Sigmoid colon (tissue), 7 donors: ENCODE data around the gene MITF. TPM values are rescaled to one million over a fixed set of nuclear protein-coding genes. Genes with fewer than 3 reads are reported as not detected.

Experiments
- DNase-seq: peaks from one replicate; pipeline ENCODE4 v3.0.0-alpha.2; 2019
- H3K27ac ChIP-seq, 4 donors: fragments of 200-600 bp; sonication (generic); one replicate each; pipeline ENCODE4 v1.5.1; 2016 to 2019; ENCODE audit warnings: mild to moderate bottlenecking in 1 of 4
- H3K27me3 ChIP-seq, 3 donors: fragments of 200-600 bp; sonication (generic); one replicate each; pipeline ENCODE4 v1.5.1; 2019; ENCODE audit warnings: mild to moderate bottlenecking in 1 of 3
- H3K36me3 ChIP-seq, 4 donors: fragments of 200-600 bp; sonication (generic); one replicate each; pipeline ENCODE4 v1.5.1; 2016 to 2019
- H3K4me1 ChIP-seq, 4 donors: fragments of 200-600 bp; sonication (generic); one replicate each; pipeline ENCODE4 v1.5.1; 2017 to 2019
- H3K4me3 ChIP-seq, 4 donors: fragments of 200-600 bp; sonication (generic); one replicate each; pipeline ENCODE4 v1.5.1; 2017 to 2019; ENCODE audit warnings: mild to moderate bottlenecking in 2 of 4, moderate library complexity in 1 of 4
- H3K9me3 ChIP-seq, 4 donors: fragments of 200-600 bp in 3 of 4; sonication (generic) in 3 of 4; one replicate each; pipeline versions ENCODE4 v1.5.1 to v1.6.1; 2013 to 2019
- CTCF ChIP-seq, 4 experiments: fragments of 450-650 bp in 3 of 4; fragments of 200-600 bp in 1 of 4; IDR thresholded peaks; one replicate each; pipeline ENCODE4 v1.5.1; 2016 to 2019; ENCODE audit warnings: antibody characterized with exemption in 4 of 4, mild to moderate bottlenecking in 3 of 4, moderate library complexity in 2 of 4
- EP300 ChIP-seq, 4 donors: sonication (generic); formaldehyde crosslinking; IDR thresholded peaks; one replicate each; pipeline ENCODE4 v1.6.1; 2017; ENCODE audit warnings: antibody characterized with exemption in 4 of 4
- POLR2A ChIP-seq, 2 donors: fragments of 450-650 bp; IDR thresholded peaks; one replicate each; pipeline ENCODE4 v1.6.1; 2016; ENCODE audit warnings: antibody characterized with exemption in 2 of 2, mild to moderate bottlenecking in 2 of 2, moderate library complexity in 2 of 2
- POLR2AphosphoS5 ChIP-seq, 4 donors: sonication (generic); formaldehyde crosslinking; IDR thresholded peaks; one replicate each; pipeline ENCODE4 v1.6.1; 2017; ENCODE audit warnings: antibody characterized with exemption in 4 of 4
- WGBS, 2 donors: extraction: QIAGEN DNeasy Blood & Tissue Kit; methylation state at CpG; one replicate each; pipeline ENCODE4 v1.1.7; 2013; 5-methylcytosine and 5-hydroxymethylcytosine counted together
- intact Hi-C: fragments of 100-400 bp; cut with DNase I; formaldehyde crosslinking; loops from one replicate; pipeline ENCODE4 v1.15.1; 2023
- polyA plus RNA-seq, 3 donors: library from polyadenylated mRNA; stranded (reverse); fragments of 200-250 nt; gene quantifications; one replicate each; pipeline ENCODE4 v1.2.3, GENCODE V29; 2013
- total RNA-seq, 4 donors: library from RNA; depleted of rRNA; stranded (reverse); fragments of >200 nt; gene quantifications; one replicate each; pipeline ENCODE4 v1.1.0, GENCODE V29; 2016
- donor health status: healthy with polysubstance abuse.
- donor health status: Bipolar disorder and iron deficiency.
- donor health status: healthy.

The MITF gene
- total and polyA plus RNA-seq, 7 donors, result 2.1 to 73.2 (median 65.4) TPM

GRCh38 chr3:69961706-69962439 lies 222.6 kb downstream of the MITF start:
- TF ChIP-seq POLR2AphosphoS5 (IDR thresholded peaks at IDR 0.05), result no peak
- TF ChIP-seq POLR2A (IDR thresholded peaks at IDR 0.05), result no peak
- TF ChIP-seq EP300 (IDR thresholded peaks at IDR 0.05), result no peak
- intact Hi-C loops, result no loop called here
- H3K4me3 ChIP-seq, result no peak overlapping the region
- no peaks in the 10 kb centered on the region for H3K4me1 ChIP-seq
- H3K9me3 ChIP-seq, result no peaks in the 10 kb centered on the region
- no peak overlapping the region for H3K27ac ChIP-seq
- H3K27me3 ChIP-seq, result no peaks in the 10 kb centered on the region
- no peak for DNase-seq
- peaks cover 7 to 79% (median 26%) of the 10 kb centered on the region in 4 donors for H3K36me3 ChIP-seq
- WGBS, 2 donors, result 90 to 93% methylated on average over 5 of the region's 5 CpGs

- intact Hi-C loops, result no loop called here
- no peaks in the 10 kb centered on the region for H3K27me3 ChIP-seq
- TF ChIP-seq POLR2AphosphoS5 (IDR thresholded peaks at IDR 0.05) (no peak), POLR2A (IDR thresholded peaks at IDR 0.05) (no peak), EP300 (IDR thresholded peaks at IDR 0.05) (no peak), CTCF (IDR thresholded peaks at IDR 0.05) (no peak)
- DNase-seq, result no peak
- H3K9me3 ChIP-seq, result no peaks in the 10 kb centered on the region
- WGBS, 2 donors, result 96 to 97% methylated on average over 3 of the region's 3 CpGs
- no peak overlapping the region for H3K4me3 ChIP-seq
- H3K36me3 ChIP-seq, result peaks cover 7 to 63% (median 23%) of the 10 kb centered on the region in 4 donors
- no peaks in the 10 kb centered on the region for H3K4me1 ChIP-seq
- H3K27ac ChIP-seq, result no peak overlapping the region
Measured at GRCh38 chr3:69963643-69964042, 224.4 kb downstream of the MITF start.

- H3K9me3 ChIP-seq, result no peaks in the 10 kb centered on the region
- intact Hi-C loops, result no loop called here
Measured at GRCh38 chr3:69967156-69967555, 227.9 kb downstream of the MITF start.

GRCh38 chr3:69970827-69971226 lies 231.6 kb downstream of the MITF start:
- Histone ChIP-seq H3K4me3 (no peak overlapping the region), H3K27ac (no peak overlapping the region), H3K27me3 (no peaks in the 10 kb centered on the region), H3K9me3 (no peaks in the 10 kb centered on the region), H3K36me3 (peaks cover 0 to 12% (median 0%) of the 10 kb centered on the region in 4 donors), H3K4me1 (peaks cover 0 to 7% (median 0%) of the 10 kb centered on the region in 4 donors)
- 85% methylated on average over 5 of the region's 5 CpGs for WGBS, 2 donors
- DNase-seq, result no peak
- no peak for TF ChIP-seq EP300 (IDR thresholded peaks at IDR 0.05)
- no peak for TF ChIP-seq POLR2AphosphoS5 (IDR thresholded peaks at IDR 0.05)
- no peak for TF ChIP-seq CTCF (IDR thresholded peaks at IDR 0.05)
- TF ChIP-seq POLR2A (IDR thresholded peaks at IDR 0.05), result no peak
- intact Hi-C loops, result no loop called here

More at GRCh38 chr3:69967156-69967555, 227.9 kb downstream of the MITF start:
- DNase-seq, result no peak
- 83 to 93% methylated on average over 6 of the region's 6 CpGs for WGBS, 2 donors
- no peak for TF ChIP-seq CTCF (IDR thresholded peaks at IDR 0.05)
- no peak for TF ChIP-seq POLR2AphosphoS5 (IDR thresholded peaks at IDR 0.05)
- no peak for TF ChIP-seq POLR2A (IDR thresholded peaks at IDR 0.05)
- no peak for TF ChIP-seq EP300 (IDR thresholded peaks at IDR 0.05)
- no peak overlapping the region for H3K4me3 ChIP-seq
- peaks cover 0 to 31% (median 7%) of the 10 kb centered on the region in 4 donors for H3K36me3 ChIP-seq
- H3K27me3 ChIP-seq, result no peaks in the 10 kb centered on the region
- no peak overlapping the region for H3K27ac ChIP-seq
- H3K4me1 ChIP-seq, result peaks cover 0 to 6% (median 0%) of the 10 kb centered on the region in 4 donors

- no peak overlapping the region for H3K27ac ChIP-seq
- intact Hi-C loops, result no loop called here
- DNase-seq, result no peak
- 86 to 87% methylated on average over 4 of the region's 4 CpGs for WGBS, 2 donors
- TF ChIP-seq CTCF (IDR thresholded peaks at IDR 0.05) (no peak), POLR2AphosphoS5 (IDR thresholded peaks at IDR 0.05) (no peak), POLR2A (IDR thresholded peaks at IDR 0.05) (no peak), EP300 (IDR thresholded peaks at IDR 0.05) (no peak)
- peaks cover 0 to 7% (median 0%) of the 10 kb centered on the region in 4 donors for H3K4me1 ChIP-seq
- H3K9me3 ChIP-seq, result no peaks in the 10 kb centered on the region
- H3K27me3 ChIP-seq, result no peaks in the 10 kb centered on the region
- no peaks in the 10 kb centered on the region for H3K36me3 ChIP-seq
- H3K4me3 ChIP-seq, result no peak overlapping the region
Measured at GRCh38 chr3:69972672-69973071, 233.4 kb downstream of the MITF start.
